DMS 273 treated with DMSO at 0.1 percent for 48 hours (cell line): ENCODE data around the gene B4GALT1.
A peak's percentile ranks its signal among the peaks of the same experiment; 100 is the strongest.
"Not testable (repeated sequence)": the region's sequence is repeated elsewhere in the genome, so short reads cannot be mapped to it uniquely, and the experiment has no call there.

Experiments
- DNase-seq: peaks from one replicate; lab custom pipeline; 2025; lab: John Stamatoyannopoulos, UW

Gene B4GALT1

DNA sequence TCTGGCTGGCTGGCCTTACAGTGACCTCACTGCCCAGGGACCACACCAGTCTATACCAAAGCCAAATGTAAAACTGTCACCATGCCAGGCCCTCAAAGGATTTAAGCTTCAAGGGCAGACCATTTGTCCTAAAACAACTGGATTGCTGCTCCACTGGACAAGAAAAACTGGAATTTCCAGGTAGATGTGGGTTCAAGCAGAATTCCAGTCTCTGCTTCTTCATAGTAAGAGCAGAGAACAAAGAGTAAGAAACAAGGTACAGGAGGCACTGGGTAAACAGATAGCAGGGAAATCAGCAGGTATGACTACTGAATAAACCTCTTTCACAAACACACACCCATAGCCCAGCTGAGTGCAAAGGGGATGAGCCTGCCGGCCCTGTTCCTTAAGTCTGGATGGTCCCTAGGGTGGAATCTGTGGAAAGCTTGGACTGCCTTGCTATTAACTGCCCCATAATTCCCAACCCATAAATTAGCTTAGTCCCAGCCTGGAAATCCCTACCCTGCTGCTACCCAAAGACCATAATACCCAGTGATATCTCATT lies 5.5 kb downstream of the B4GALT1 start:
- DNase-seq: no peak

DNA sequence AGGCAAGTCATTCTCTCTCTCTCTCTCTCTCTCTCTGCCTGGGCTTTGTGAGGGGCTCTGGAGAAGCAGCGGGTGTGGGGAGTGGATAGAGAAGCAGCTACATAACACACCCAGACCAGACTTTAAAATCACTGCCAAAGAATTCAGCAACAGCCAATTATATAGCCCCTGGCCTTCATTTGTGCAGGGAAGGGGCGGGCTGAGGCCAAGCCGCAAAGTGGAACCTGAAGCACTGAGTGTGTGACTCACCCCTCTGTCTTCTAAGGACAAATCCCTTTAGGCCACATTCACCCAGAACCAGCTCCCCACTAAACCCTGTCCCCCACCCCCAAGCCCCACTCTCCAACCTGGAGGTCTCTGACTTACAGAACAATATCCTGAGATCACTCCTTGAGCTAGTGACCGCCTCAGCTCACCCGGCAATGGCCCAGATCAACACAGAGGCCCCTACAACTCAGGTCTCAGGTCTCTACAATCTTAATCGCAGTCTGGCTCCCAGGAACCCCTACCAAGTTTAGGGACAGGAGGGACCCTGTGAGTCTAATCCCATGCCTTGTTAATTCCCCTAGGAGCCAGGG lies 6.0 kb downstream of the B4GALT1 start:
- no peak for DNase-seq

DNA sequence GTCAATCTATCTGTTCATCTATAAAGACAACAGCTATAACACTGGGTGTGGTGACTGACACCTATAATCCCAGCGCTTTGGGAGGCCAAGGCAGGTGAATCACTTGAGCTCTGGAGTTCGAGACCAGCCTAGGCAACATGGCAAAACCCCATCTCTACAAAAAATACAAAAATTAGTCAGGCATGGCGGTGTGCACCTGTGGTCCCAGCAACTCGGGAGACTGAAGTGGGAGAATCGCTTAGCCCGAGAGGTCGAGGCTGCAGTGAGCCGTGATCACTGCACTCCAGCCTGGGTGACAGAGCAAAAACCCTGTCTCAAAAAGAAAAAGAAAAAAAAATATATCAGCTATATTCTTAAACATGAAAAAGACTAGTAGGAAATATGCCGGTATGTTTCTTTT lies 6.7 kb downstream of the B4GALT1 start:
- not testable (repeated sequence) for DNase-seq

DNA sequence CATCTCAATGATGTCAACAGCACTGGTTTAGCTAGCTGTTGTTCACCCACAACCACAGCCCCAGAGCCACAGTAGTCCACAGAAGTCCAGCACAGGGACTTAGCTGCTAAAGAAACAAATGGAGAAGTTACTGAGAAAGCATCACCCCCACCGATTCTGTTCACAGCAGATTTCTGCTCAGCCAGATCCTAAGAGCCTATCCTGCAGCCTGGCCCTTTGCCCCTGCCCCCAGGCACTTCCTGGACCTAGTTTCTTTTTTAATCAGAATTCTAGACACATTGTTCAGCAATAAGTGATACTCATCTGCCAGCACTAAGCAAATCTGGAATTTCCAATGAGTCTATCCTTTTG lies 7.4 kb downstream of the B4GALT1 start:
- DNase-seq: no peak

DNA sequence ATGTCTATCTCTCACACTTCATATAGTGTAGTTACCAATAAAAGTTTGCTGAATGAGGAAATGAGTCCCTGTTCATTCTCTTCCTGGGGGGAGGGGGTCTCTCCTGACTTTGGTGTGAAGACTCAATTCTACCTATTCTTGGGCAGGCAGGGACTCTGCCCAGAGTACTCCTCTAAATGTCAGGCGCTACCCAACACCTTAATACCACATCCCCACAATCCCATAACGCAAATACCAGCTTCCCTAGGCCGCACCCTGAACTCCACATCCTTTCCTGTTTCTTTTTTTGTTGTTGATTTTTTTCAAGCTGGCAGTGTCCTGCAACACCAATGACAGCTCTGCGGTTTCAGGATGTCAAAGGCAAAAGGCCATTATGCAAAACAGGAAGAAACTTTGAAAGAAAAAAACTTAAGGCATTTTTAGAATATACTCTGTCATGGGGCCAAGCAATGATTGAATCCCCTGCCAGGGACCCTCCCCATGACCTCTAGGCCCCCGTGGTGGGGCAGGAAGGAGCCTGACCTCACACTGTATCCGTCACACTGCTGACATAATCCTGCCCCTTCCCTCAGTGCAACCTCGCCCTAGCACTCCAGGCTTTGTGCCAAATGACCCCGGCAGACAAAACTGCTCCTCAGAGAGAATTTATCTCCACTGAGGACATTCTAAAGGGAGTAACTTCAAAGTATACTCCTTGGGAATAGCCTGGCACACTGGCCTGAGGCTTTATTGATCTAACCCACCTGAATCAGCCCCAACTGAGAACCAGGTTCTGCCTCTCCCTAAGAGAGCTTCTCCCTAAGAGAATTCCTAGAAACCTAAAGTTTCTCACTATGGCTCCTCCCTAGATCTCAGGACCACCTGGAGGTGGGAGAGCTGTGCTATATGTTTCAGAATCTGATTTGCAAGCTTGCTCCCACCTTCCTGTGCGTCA lies 8.0 kb downstream of the B4GALT1 start:
- no peak for DNase-seq

DNA sequence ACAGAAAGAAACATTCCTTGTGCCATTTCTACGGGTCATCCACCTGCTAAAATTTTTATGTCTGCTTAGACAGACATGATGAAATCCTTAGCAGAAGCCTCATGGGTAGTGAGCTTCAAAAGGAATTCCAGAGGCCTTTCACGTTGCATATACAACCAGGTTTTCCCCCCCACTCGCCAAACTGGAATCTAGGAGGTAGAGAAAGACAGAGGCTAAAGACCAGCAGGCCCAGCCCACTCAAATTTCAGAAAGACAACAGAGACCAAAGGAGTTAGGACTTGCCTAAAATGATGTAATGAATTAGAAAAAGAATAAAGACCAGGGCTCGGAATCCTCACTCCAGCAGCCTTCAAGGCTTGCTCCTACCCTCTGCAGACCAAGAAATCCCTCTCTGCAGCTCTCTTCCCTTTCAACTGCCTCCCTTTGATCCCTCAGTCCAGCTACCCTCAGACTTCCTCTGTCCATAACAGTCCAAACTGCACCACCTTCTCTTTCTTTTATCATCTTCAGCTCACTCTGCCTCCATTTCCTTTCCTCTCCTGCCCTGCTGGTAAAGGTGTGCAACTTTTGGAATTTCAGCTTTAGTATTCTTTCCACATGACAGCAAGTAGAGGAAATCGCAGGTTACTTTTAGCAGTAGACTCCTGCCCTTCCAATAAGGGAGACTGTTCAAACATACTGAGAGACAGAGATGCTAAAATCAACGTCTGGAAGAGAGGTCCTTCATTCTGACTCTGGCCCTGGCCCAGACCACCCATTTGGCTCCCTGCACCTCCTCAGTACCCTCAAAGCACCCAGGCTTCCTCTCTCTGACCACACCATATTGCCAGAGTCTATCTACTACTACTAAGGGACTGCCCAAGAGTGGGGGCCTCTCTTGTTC lies 8.9 kb downstream of the B4GALT1 start:
- DNase-seq: no peak

DNA sequence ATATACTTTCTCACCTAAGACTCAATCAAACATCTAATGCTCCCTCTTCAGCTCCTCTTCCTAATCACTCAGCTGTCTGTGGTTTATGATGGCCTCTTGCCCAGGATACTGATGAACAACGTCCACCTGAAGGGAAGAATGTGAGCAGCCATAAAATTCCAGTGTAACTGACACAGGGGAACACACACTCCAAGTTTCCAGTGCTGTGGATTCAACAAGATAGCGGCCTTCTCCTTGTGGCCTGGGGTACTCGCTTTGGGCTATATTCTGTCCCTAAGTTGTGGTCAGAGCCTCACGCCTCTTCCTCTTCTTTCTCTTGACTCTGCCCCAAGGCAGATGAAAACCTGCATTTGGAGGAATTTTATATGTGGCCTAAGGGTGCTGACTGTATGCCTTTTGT lies 11.7 kb downstream of the B4GALT1 start:
- no peak for DNase-seq

DNA sequence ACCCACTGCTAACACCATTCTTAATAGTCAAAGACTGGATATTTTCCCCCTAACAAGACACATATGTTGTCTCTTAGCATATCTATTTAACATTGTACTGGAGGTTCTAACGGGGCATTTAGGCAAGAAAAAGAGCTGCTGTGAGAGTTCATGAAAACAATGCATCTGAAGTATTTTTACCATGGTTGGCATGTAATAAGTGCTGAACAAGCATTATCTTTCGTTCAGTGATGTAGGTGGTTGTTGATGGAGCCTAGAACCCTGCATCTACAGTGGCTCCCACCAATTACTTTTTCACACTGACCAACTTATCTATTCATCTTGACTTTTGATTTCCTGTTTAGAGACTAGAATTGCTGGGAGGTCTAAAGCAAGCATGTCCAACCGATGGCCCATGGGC lies 12.8 kb downstream of the B4GALT1 start:
- DNase-seq: no peak

DNA sequence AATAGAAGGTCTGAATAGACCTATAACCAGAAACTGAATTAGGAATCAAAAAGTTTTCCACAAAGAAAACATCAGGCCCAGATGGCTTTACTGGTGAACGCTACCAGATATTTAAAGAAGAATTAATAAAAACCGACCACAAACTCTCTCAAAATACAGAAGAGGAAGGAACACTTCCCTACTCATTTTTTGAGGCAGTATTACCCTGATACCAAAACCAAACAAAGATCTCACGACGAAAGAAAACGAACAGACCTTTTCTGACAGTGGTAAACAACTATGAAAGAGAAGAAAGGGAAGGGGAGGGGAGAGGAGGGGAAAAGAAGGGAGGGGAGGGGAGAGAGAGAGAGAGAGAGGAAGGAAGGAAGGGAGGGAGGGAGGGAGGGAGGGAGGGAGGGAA lies 13.5 kb downstream of the B4GALT1 start:
- no peak for DNase-seq

DNA sequence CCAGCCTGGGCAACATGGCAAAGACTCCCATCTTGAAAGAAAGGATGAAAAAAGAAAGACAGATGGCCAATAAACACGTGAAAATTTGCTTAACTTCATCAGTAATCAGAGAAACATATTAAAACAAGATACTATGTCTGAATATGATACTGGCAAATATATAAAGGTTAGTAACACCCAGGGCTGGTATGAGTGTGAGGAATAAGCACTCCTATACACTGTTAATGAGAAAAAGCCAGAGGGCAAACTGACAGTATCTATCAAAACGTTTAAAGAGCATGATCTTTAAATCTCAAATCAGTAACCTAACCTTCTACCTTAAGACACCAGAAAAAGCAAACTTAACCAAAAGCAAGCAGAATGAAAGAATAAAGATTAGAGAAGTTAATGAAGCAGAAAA lies 14.1 kb downstream of the B4GALT1 start:
- no peak for DNase-seq

DNA sequence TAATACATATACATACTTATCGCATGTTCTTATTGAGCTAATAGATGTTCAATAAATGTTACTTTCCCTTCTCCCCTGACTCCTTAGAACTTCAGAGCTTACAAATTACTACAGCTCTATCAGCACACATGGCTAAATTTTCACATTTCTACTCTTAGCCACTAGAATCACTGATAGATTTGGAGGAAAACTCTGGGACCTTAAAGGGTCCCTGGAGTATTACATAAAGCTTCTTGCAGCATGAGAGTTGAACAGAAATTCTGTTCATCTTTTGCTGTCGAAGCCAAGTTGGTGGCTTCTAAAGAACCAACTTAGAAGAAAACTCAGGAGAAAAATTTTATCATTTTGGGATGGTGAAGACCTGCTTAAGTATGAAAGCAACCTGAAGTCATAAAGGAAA lies 15.5 kb downstream of the B4GALT1 start:
- no peak for DNase-seq

DNA sequence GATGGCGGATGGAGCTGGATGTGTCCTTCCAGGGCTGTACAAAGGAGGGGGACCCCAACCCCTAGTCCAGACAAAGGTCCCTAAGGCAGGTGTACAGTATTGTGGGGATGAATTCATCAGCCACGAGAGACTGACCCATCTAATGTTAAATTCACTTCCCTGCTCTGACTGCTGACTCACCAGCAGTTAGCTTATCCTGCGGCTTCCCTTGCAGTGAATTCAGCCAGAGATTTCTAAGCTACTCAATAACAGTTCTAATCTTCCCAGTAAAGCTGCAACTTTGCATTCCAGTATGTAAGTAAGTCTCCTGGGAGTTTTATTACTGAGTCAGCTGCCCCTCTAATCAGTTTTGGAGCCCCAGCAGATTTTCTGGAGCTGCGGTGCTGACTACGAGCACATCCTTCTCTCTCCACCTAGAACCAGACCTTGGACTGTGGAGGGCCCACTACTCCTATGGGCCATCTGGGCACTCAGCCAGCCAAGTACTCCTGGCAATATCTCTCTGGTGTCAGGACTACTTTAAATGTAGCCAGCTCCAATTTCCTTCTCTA lies 16.1 kb downstream of the B4GALT1 start:
- DNase-seq: peak; percentile 89

DNA sequence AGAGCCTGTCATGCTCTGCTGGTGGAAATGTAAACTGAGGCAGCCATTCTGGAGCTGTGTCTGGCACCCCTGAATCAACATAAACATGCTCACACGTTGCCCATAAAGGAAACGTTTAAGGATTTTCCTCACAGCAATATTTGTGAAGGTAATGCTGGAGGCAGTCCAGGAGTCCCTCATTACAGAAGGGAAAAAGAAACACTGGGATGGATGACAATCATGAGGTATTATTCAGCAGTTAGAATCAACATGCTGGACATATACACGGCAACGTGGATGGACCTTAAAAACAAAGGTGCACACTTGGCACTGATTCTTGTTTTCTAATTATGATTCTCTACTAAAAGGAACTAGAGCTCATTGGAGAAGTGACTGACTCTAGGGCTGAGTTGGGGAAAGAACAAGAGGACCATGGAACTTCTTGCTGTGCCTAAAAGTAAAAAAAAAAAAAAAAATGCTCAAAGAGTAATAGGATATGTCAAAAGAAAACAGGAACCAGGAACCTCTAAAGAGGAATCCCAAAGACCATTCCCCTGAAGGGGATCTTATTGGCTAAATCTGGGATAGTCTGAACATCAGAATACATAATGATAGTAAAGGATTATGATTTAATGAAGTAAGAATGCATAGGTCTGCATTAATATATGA lies 18.6 kb downstream of the B4GALT1 start:
- no peak for DNase-seq

DNA sequence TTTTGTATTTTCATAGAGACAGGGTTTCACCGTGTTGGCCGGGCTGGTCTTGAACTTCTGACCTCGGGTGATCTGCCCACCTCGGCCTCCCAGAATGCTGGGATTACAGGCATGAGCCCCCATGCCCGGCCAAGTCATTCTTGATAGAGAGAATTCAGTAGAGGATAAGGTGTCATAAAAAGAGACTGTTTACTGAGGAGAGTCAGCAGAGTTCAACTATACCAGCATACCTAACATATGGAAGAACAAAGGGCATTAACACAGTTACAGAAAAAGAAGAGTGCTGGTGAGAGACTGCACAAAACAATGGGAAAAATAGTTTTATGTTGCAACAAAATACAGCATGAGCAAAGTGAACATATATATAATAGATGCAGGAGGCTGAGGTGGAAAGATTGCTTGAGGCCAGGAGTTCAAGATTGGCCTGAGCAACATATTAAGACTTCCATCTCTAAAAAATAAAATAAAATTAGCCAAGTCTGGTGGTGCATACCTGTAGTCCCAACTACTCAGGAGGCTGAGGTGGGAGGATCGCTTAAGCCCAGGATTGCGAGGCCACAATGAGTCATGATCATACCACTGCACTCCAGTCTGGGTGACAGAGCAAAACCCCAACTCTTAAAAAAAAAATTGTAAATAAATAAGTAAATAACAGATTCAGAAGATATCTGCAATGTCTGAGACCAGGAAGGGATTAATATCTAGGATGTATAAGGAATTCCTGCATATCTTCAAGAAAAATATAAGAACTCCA lies 19.5 kb downstream of the B4GALT1 start:
- DNase-seq: no peak

DNA sequence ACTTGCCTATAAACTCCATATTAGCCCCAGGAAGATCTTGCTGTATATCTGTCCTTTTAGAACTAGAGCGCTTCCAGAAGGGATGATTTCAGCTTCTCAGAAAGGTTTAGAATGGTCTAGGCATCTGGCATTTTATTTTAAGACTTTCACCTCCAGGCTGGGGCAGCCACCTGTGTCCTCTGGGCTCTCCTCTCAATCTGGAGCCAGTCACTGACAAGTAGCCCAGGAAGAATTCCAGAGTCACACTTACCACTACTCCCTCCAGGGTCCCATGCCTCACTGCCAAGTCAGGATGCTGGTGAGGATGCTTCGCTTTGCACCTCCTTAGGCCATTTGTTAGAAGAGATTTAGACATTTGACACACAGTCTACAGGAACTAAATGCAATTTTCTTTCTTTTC lies 20.8 kb downstream of the B4GALT1 start:
- DNase-seq: no peak

DNA sequence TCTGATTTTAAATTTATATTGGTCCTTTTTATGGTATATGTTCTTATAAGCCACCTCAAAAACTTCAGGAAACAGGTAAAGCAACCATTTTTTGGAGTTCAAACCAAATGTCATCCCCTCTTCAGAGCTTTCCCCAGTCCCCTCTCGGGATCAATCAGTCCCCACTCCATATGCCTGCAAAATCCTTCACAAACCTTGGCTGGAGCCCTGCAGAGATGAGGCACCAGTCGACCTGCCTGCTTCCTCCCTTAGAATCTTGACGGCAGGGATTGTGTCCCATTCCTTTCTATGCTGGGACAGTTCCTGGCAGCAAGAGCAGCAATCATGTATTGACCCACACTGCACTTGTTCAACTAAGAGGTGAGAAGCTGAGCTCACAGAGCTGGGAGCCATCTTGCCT lies 22.6 kb downstream of the B4GALT1 start:
- DNase-seq: no peak

DNA sequence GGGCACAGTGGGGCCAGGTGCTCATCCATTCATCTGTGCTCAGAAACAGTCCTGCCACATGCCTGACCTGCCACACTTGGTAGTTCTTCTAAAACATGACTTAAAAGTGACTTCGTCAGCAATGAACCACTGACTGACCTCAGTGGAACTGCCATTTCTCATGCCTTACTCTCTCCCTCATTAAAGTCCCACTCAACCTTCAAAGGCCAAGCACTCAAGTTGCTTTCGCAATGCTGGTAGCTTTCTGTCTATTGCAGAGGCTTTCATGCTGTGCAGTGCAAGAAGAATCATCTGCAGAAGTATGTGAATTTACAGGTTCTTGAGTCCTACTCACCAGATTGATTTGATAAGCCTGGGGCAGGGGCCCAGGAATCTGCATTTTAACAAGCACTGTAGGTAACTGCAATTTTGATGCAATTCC lies 23.9 kb downstream of the B4GALT1 start:
- DNase-seq: no peak

DNA sequence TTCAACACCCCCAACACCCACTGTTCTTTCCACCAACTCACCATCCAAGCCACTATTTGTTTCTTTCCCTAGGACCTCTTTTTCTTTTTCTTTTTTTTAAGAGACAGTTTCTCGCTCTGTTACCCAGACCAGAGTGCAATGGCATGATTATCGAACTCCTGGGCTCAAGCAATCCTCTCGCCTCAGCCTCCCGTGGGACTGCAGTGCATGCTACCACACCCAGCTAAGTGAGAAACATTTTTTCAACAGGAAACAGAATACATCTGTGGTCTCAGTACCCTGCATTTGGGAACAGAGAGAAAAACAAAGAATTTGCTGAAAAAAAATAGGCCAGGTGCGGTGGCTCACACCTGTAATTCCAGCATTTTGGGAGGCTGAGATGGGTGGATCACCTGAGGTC lies 24.6 kb downstream of the B4GALT1 start:
- no peak for DNase-seq

DNA sequence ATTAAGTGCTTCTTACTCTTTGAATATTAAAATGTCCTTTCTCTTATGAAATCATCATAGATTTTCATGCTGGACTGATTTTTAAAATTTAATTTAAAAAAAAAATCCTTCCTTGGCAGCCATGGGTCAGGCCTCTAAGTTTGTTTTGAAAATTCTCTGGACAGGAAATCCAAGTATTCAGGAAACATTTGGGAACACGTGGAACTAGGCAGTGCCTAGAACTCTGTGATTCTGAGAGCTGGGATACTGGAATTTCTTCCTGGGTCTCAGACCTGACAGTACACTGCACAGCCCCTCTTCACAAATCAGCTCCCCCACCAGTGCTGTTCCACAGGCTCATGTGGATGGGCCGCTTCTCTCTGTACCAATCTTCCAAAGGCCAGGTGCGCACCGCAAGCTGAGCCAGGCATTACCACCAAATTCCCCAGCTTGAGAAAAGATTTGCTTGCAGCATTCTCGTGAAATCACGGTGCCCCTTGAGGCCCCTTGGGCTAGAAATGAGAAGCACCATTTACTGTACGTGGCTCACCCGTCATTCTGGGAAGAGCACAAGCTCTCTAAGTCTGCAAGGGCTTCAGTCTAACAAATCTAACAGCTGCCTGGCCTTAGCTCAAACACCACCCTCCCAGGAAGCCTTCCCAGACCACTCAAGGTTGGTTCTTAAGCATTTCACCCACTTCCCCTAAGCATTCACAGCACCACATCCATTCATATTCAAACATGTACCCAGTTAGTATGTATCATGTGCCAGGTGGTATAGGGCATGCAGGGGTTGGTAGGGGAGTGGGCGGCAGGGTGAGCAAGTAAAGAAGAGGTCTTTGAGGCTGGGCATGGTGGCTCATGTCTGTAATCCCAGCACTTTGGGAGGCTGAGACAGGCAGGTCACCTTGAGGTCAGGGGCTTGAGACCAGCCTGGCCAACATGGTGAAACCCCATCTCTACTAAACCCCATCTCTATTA lies 26.5 kb downstream of the B4GALT1 start:
- DNase-seq: no peak
